Osteoblast (primary cell): ENCODE results near the gene TLN1. TPM values are rescaled to one million over a fixed set of nuclear protein-coding genes. Genes with fewer than 3 reads are reported as not detected.

Experiments
- DNase-seq: peaks from one replicate; pipeline ENCODE4 v3.0.0; 2011; ENCODE audit warnings: low spot score, mixed read lengths; ENCODE audit not compliant: insufficient read length; ENCODE audit errors: missing footprints
- H2AFZ ChIP-seq: 2 replicates; pipeline ENCODE4 v1.6.0; 2011; ENCODE audit warnings: mild to moderate bottlenecking, low read length
- H3K27ac ChIP-seq: 2 replicates; pipeline ENCODE4 v1.5.1; 2011; ENCODE audit warnings: mild to moderate bottlenecking, low read depth, low read length, moderate library complexity
- H3K27me3 ChIP-seq: 2 replicates; pipeline ENCODE4 v1.6.0; 2012; ENCODE audit warnings: mild to moderate bottlenecking, control low read depth, inconsistent platforms, low read length, moderate library complexity; ENCODE audit not compliant: insufficient read depth
- H3K36me3 ChIP-seq: 2 replicates; pipeline ENCODE4 v1.5.1; 2011; ENCODE audit warnings: mild to moderate bottlenecking, low read length, control low read depth, moderate library complexity; ENCODE audit not compliant: insufficient read depth
- H3K4me1 ChIP-seq: 2 replicates; pipeline ENCODE4 v1.5.1; 2011; ENCODE audit warnings: mild to moderate bottlenecking, low read length, control low read depth, moderate library complexity; ENCODE audit not compliant: insufficient read depth
- H3K4me2 ChIP-seq: 2 replicates; pipeline ENCODE4 v1.6.0; 2011; ENCODE audit warnings: mild to moderate bottlenecking, low read length; ENCODE audit not compliant: insufficient read depth
- H3K4me3 ChIP-seq: fragments of 200-600 bp; sonication (generic); 3 replicates; pipeline ENCODE4 v1.5.1; 2012; ENCODE audit warnings: mild to moderate bottlenecking, low read length, inconsistent platforms; ENCODE audit not compliant: insufficient read depth
- H3K79me2 ChIP-seq: 2 replicates; pipeline ENCODE4 v1.6.0; 2012; ENCODE audit warnings: mild to moderate bottlenecking, low read length, control low read depth, inconsistent platforms; ENCODE audit not compliant: insufficient read depth
- H3K9me3 ChIP-seq: 2 replicates; pipeline ENCODE4 v1.5.1; 2011; ENCODE audit warnings: low read depth, low read length, control low read depth
- H4K20me1 ChIP-seq: 2 replicates; pipeline ENCODE4 v1.6.0; 2012; ENCODE audit warnings: mild to moderate bottlenecking, low read length, control low read depth; ENCODE audit not compliant: insufficient read depth
- CTCF ChIP-seq: IDR thresholded peaks from 2 replicates; pipeline ENCODE4 v1.5.1; 2011; ENCODE audit warnings: mild to moderate bottlenecking, low read depth, low read length, moderate library complexity; ENCODE audit errors: extremely low read depth
- total RNA-seq: library from RNA; depleted of rRNA; stranded (reverse); fragments of >200 nt; gene quantifications from 2 replicates; pipeline ENCODE4 v1.2.3, GENCODE V29; 2012

TLN1 gene
- total RNA-seq, 1 donor, result 376 TPM

GRCh38 chr9:35729700-35730485 lies 2.1 kb downstream of the TLN1 start:
- peaks cover 70% of the 10 kb centered on the region for H3K4me1 ChIP-seq
- H3K27ac ChIP-seq, result peak overlapping the region; percentile 87
- H3K4me3 ChIP-seq, result peak overlapping the region; percentile 90
- H3K27me3 ChIP-seq, result no peaks in the 10 kb centered on the region
- peak overlapping the region; percentile 92 for H3K4me2 ChIP-seq
- no peaks in the 10 kb centered on the region for H3K9me3 ChIP-seq
- peaks cover 35% of the 10 kb centered on the region for H4K20me1 ChIP-seq
- peak; percentile 98 for DNase-seq
- H2AFZ ChIP-seq, result no peak overlapping the region
- peaks cover 86% of the 10 kb centered on the region for H3K79me2 ChIP-seq
- TF ChIP-seq CTCF, result peak; percentile 81
- H3K36me3 ChIP-seq, result peaks cover 23% of the 10 kb centered on the region

- no peaks in the 10 kb centered on the region for H3K27me3 ChIP-seq
- peaks cover 65% of the 10 kb centered on the region for H3K4me1 ChIP-seq
- no peak overlapping the region for H2AFZ ChIP-seq
- H3K27ac ChIP-seq, result peak overlapping the region; percentile 87
- H3K4me3 ChIP-seq, result peak overlapping the region; percentile 90
- peaks cover 23% of the 10 kb centered on the region for H3K36me3 ChIP-seq
- no peak for TF ChIP-seq CTCF
- H3K79me2 ChIP-seq, result peaks cover 86% of the 10 kb centered on the region
- H3K9me3 ChIP-seq, result no peaks in the 10 kb centered on the region
- peak overlapping the region; percentile 92 for H3K4me2 ChIP-seq
- DNase-seq, result no peak
- peaks cover 39% of the 10 kb centered on the region for H4K20me1 ChIP-seq
Observed at GRCh38 chr9:35729101-35729500, 2.9 kb downstream of the TLN1 start.

GRCh38 chr9:35728041-35728971 lies 3.7 kb downstream of the TLN1 start:
- Histone ChIP-seq H3K4me2 (peak overlapping the region; percentile 92), H3K36me3 (peaks cover 30% of the 10 kb centered on the region), H3K4me1 (peaks cover 57% of the 10 kb centered on the region), H2AFZ (no peak overlapping the region), H3K4me3 (peak overlapping the region; percentile 90), H3K27me3 (no peaks in the 10 kb centered on the region), H4K20me1 (peaks cover 40% of the 10 kb centered on the region), H3K79me2 (peaks cover 86% of the 10 kb centered on the region), H3K27ac (peak overlapping the region; percentile 87), H3K9me3 (no peaks in the 10 kb centered on the region)
- DNase-seq, result peak; percentile 95
- no peak for TF ChIP-seq CTCF

- H3K27ac ChIP-seq, result peak overlapping the region; percentile 87
- H3K79me2 ChIP-seq, result peaks cover 84% of the 10 kb centered on the region
- H2AFZ ChIP-seq, result no peak overlapping the region
- H3K9me3 ChIP-seq, result no peaks in the 10 kb centered on the region
- peaks cover 41% of the 10 kb centered on the region for H4K20me1 ChIP-seq
- peak overlapping the region; percentile 90 for H3K4me3 ChIP-seq
- peak; percentile 10 for DNase-seq
- no peak for TF ChIP-seq CTCF
- H3K4me2 ChIP-seq, result peak overlapping the region; percentile 92
- peaks cover 37% of the 10 kb centered on the region for H3K36me3 ChIP-seq
- peaks cover 52% of the 10 kb centered on the region for H3K4me1 ChIP-seq
- no peaks in the 10 kb centered on the region for H3K27me3 ChIP-seq
Observed at GRCh38 chr9:35727676-35728040, 4.3 kb downstream of the TLN1 start.
